Stimulated activated CD8-positive, alpha-beta memory T cell treated with anti-CD3 and anti-CD28 coated beads, Interleukin-12 subunit alpha, Interleukin-12 subunit beta, amount 100 ng/mL, for 1 hour (primary cell): ENCODE measurements around the gene STARD10.

ENCODE experiments used
- DNase-seq: peaks from one replicate; pipeline ENCODE4 v3.0.0-alpha.2; 2020; ENCODE audit warnings: low read depth

The STARD10 gene

DNA sequence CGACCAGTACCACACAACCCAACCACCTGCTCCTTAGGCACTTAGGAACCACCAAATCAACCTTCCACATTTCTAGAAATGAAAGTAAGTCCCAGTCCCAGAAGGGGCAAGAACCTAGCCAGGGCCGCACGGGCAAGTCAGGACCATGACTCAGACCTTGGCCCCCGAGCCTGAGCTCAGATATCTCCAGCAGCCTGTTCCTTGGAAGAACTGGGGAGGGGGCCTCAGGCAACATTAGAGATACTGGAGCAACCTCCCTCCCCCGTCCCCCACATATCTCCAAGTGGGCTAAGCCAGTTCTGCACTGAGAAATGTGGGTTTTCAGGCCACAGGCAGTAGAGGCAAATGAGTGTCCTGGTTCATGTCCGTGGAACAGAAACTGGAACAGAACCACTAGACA, 49.4 kb downstream of the STARD10 start:
- no peak for DNase-seq

DNA sequence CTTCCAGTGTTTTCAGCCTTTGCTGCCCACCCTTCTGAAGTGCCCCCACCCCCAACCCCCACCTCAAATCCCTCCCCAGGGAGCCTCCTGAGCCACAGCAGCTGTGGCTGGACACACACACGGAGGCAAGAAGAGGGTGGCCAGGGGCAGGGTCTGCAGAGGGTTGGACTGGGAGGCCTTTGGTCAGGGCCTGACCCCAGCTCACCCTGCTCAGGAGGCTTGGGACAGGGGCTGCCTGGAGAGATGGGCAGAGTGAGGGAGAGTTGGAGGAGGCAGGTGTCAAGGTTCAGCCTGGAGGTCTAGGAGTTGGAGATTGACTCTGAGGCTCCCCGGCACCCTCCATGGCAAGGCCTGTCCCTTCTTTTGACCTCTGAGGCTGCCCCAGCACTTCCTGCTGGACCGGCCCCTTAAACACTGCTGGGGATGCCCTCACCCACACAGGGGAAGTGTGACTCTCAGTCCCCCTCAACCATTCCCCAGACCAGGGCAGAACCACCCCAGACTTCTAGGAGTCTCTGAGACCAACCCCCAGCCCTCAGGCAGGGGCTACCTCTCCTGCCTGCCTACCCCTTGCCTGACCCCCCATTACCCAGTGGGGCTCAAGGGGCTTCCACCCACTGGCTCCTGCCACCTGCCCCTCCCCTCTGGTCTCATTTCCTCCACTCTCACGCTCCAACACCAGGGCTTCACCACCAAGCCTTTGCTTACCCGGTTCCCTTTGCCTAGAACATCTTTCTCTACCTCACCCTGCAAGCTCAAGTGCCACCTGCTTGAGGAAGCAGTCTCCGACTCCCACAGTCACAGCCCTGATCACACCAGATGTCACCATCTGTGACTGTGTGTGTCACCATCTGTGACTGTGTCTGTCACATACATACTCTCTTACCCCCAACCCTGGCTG, 50.3 kb downstream of the STARD10 start:
- no peak for DNase-seq

DNA sequence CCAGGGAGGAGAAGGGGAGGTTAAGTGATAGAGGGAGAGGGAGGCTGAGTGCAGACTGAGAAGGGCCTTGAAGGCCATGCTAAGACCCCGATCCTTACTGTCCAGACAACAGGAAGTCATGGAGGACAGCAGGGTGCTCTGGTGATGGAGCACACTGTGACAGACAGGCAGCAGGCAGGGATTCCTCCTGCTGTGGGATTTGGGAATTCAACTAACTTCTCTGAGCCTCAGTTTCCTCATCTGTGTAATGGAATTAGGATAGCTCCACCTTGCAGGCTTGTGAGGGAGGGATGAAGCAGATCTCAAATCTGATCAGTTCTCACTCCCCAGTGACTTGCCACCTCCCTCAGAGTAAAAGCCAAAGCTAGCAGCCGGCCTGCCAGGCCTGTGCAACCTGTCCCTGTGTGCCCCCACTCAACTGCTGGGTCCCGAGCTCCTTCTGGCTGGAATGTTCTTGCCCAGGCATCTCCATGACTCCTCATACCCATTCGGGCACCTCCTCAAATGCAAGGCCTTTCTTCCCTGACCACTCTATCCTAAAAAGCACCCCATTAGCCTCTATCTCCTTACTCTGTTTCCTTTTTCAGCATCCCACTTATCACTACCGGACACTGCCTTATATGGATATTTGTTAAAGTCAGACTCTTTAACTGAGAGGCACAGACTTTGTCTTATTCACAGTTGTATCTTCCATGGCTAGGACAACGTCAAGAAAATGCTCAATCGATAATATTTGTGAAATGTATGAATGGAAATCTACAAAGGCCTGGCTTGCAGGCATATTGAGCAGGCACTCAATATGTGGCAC, 51.1 kb downstream of the STARD10 start:
- no peak for DNase-seq

DNA sequence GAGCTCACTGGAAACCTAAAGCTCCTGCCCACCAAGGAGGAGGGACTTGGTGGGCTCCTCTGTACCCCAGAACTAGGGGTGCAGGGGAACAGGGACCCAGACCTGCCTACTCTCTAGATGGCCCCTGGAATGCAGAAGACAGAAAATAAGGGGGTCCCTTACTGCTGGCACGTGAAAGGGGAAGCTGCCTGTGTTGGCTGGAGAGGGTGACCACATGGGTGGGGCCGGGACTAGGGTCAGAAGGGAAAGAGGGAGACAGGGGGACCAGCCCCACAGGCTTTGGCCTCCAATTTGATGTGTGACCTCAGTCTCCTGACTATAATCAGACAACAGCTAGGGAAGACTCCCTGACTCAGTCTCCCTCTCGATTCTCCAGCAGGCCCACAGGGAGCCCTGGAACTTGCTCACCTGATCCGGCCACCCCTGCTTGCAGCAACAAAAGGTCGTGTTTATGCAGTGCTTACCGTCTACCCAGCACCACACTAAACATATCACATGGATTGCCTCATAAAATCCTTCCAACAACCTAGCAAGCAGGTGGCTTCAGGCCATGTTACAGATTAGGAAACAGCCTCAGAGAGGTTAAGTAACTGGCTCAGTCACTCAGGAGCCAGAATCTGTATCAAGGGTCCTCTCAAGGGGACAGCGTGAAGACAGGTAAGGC, 51.9 kb downstream of the STARD10 start:
- no peak for DNase-seq

DNA sequence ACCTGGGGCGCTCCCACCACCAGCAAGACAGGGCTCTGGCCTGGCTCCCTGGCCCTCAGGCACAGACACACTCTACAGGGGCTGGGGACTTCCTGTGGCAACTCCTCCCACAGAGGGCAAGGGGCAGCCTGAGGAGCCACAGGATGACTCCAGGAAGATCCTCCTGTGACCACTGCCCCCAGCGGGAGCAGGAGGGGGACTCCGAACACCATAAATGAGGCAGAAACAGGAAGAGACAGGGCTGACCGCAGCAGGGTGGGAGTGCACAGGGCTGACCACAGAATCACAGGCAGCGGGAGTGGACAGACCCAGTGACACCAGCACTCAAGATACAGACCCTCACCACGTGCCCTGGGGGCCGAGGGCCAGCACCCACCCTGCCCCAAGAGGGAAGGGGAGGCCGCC, 52.4 kb downstream of the STARD10 start:
- DNase-seq = no peak

DNA sequence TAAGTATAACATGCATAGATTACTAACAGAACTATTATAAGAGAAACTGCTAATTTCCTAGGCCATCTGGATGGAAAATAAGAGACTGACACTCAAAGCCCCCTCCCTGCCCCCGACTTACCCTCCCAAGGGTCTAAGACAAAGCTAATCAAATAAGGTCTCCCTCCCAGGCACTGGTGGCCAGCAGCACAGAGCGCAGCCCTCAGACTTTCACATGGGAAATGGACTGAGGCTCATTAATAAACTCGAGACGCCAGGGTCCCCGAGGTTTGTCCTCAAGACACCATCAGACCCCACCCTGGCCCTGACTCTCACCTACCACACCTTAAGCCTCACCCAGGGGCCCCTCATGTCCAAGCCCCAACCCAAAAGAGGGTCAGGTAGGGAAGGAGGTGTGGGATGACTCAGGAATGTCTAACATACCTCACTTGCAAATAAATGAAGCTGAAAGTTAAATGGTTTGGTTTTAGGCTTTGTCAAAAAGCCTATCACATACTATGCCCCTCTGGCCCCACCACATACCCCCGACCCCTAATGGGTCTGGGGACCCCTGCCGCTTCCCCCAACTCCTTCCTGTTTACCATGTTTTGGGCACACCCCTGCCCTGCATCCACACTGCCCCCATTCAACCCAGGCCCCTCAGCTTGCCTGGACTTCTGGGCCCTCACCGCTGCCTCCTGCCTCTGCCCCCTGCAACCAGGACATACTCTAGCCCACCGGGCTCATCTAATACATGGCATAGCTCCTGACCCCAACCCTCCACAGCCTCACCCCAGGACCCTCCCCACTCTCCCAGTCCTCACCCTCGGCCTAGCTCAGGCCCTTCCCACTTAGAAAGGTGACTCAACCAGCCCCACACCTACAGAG, 53.1 kb downstream of the STARD10 start:
- DNase-seq = no peak

DNA sequence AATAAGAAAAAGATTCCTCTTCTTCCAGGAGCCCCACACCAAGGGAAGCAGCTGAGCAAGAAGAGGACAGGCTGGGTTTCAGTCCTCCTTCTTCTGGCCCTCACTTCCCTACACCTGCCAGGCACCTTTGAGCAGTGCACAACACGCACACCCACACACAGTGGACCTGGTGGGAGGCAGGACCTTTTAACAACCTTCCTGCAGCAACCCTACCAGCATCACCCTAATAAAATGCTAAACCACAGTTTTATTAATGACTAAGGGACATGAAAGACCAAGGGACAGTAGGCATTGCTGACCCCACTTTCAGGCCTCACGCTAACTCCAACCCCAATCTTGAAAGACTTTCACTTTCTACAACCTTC, 53.8 kb downstream of the STARD10 start:
- DNase-seq = no peak

DNA sequence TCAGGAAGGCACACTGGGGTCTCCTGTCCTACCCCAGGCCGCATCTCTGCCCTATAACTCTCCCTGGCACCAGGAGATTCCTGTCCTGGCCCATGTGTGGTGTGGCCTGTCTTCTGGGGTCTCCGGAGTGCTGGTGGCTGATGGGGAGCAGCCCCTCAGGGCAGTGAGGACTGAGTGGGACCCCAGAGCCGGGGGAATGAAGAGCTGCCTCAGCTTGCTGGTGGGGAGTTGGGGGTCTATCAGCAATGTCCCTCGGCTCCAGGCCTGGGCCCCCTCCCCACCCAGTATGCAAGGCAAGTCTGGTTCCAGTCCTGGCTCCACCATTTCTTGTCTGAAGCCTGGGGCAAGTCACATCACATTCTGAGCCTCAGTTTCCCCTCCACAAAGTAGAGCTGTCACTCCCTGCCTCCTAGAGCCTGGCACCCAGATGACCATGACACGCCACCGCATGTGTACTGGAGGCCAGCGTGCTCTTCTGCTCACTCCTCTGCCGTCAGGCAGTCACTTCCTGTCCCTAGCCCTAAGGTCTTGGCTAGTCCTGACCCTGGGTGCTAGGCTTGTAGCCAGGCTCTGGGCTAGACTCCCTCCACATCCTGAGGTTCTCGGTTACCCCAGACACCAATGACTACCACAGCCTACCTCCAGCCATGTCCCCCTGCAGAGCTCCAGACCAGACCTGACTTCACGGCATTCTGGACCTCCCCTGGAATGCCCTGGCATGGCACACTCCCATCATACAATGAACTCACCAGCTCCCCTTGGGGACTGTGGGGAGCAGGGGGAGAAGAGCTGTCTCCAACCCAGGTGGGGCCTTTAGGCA, 54.4 kb downstream of the STARD10 start:
- DNase-seq = no peak

DNA sequence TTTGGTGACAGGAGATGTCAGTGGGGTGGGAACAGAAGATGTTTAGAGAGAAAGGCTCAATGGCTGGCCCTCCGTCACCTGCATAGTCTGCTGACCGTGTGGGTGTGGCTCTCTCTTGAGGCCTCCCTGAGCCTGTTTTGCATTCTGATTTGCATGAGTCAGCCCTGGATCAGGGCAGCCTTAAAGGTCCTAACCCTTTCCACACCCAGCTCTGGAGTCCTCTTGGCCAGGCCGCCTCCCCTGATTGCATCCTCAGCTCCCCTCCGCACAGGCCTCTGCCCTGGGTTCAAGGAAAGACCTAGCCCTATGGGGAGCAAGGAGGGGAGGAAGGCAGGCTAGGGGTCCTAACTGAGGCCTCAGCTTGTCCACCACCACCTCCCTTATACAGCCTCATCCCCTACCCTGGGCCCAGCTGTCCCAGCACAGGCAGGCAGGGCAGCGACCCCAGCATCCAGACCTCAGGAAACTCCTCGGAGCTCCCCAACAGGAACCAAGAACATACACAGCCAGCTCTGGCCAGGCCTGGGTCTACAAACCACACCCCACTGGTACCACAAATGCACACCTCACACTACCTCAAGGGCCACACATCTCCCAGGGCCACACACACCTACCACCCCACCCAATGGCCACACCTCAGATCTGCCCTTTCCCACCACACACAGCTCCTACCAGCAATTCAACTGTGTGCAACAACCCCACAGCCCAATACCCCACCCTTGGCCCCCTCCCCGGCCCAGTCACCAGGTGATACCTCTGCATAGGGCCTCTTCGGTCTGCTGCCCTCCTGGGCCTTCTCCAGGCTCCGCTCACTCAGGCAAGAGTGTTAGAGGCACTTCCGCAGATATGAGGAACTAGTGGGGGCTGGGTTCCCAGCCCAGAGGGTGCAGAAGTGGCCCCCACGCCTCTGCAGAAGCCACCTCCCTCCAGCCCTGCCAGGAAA, 55.4 kb downstream of the STARD10 start:
- DNase-seq = no peak

DNA sequence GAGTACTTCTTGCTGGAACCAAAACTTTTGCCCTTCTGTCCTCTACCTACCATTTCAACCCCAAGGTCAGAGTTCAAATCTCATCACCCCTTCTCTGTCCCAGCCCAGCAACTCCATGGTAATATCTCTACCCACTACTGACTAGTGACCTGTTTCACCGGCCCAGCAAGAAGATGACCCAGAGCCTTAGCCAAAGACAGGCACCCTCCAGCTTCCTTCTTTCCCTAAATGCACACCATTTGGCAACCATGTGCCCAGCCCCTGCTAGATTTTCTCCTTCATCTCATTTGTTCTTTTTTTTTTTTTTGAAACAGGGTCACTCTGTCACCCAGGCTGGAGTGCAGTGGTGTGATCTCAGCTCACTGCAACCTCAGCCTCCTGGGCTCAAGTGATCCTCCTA, 56.5 kb downstream of the STARD10 start:
- DNase-seq = no peak

DNA sequence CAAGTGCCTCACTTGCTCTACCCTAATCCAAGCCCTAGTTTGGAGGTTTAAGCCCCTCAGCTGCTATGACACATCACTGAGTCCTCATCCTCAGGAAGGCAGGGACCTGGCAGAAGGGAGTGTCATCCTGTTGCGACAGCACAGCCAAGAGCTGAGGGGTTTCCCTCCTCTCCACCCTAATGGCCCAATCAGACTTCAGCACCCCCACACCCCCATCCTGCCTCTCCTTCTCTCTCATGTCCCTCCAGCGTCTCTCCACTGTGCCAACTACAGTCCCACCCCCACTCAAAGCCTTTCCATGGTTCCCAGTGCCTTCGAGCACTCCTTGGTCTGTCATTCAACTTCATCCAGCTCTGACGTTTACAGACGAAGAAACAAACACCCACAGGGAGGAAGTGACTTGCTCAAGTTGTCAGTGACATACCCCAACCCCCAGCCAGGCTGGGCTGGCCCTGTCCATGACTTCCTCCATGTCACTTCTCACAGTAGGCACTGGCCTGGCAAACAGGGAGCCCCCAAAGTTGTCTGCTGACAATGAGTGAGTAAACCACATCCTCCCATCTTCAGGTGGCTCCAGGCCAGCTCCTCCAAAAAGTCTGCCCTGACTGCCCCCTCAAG, 57.3 kb downstream of the STARD10 start:
- DNase-seq = peak; percentile 49

DNA sequence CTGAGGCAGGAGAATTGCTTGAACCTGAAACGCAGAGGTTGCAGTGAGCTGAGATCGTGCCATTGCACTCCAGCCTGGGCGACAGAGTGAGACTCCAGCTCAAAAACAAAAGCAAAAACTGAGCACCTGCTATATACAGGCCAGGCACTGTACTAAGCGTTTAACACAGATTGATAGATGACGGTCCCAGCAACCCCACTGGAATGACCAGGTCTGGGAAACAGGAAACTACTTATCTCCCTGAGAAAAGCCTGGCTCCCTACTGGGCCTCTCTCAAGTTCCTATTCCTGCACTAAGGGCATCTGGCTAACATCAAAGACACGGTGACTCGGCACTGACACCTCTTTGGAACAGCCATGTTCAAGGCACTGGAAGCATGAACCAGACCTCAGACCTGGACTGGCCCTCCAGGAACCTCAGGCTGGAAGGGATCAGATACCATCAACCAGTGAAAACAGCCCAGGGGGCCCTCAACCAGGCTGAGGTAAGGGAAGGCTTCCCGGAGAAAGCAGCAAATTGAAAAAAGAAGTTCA, 58.3 kb downstream of the STARD10 start:
- no peak for DNase-seq

DNA sequence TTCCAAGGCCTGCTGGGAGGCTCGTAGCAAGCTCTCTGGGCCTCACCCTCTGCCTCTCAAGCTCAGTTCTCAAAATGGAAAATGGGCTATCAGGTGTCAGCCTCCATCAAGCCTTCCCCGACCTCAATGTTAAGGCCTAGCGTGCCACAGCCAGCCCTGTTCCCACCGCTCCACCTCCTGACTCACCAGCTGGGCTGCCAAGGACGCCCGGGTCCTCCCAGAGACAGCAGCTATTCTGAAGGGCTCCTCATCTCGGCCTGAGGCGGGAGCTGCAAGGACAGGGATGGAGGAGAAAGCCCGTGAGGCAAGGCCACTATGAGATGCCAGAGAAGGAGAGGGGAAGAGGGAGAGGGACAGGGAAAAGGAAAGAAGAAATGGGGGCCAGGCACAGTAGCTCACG, 61.5 kb downstream of the STARD10 start:
- no peak for DNase-seq

DNA sequence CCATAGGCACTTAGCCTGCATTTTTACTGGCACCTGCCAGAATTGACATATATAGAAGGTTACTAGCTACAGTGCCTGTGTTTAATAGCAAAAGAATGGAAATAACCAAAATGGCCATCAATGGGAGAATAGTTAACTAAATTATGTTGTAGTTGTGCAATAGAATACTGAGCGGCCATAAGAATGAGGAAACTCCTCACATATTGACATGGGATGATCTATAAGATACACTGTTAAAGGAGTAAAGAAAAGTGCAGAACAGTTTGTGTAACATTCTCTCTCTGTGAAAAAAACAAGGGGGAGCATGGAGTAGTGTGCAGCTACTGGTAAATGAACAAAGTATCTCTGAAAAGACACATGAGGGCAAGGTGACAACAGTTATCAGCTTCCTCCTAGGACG, 63.1 kb downstream of the STARD10 start:
- DNase-seq = no peak

DNA sequence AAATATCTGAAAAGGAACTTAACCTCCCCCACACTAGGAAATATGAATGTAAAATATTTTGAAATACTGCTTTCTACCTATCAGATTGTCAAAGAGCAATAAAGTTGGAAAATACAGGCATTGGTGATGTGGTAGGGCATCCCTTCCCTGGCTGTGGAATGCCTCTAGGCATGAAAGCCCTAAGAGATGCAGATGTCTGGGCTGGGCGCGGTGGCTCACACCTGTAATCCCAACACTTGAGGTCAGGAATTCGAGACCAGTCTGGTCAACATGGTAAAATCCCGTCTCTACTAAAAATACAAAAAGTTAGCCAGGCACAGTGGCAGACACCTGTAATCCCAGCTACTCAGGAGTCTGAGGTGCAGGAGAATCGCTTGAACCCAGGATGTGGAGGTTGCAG, 63.6 kb downstream of the STARD10 start:
- no peak for DNase-seq

DNA sequence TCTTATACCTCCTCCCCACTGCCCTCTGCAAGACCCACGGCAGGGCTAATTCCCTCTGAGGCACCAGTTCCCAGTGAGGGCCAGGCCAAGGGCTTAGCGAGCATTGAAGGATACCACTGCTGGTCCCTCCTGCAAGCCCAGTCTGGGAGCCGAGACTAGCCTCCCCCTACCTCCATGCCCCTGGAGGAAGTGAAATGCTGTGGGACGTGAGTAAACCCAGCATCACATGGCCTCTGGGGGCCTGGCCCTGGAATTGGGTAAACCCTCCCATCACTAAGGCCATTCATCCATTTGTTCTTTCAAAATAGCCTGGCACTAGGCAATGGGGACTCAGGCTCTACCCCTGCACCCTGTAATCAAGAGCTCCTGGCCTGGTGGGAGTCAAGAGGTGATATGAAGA, 66.3 kb downstream of the STARD10 start:
- DNase-seq = no peak

DNA sequence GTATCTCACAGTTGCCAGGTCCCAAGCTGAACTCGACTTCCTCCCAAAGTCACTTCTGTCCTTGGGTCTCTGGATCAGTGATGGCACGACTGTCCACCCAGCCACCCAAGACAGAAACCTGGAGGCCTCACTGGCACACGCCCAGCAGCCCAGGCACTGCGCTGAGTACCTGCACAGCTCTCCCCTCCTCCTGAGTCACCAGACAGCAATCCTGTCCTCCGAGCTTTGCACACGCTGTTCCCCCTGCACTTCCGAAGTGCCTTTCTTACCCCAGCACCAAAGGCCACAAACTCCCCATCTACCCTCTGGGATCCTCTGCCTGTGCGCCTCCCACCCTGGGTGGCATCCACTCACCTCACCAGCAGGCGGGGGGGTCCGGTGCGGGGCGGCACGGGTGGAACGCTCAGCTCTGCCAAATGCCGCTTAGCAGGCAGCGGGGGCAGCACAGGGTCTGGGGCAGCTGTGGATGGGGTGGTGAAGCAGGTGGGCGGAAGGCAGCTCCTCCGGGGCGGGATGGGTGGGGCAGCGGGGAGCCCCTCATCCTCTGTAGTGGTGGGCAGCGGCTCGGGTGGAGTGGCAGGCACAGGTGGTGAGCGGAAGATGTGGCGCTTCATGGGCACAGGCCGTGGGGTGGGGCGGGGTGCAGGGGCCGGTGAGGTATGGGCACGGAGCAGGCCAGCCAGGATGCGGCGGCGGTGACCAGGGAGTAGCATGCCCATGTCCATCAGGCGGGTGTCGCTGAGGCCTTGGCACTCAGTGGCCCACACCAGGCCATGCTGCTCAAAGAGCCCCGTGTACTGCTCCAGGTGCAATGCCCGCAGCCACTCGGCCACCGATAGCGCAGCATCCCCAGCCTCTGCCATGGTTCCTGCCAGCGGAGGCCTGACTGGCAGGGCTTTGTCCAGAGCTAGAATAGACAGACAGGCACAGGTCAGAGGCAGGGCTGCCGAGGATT, 67.3 kb downstream of the STARD10 start:
- no peak for DNase-seq

DNA sequence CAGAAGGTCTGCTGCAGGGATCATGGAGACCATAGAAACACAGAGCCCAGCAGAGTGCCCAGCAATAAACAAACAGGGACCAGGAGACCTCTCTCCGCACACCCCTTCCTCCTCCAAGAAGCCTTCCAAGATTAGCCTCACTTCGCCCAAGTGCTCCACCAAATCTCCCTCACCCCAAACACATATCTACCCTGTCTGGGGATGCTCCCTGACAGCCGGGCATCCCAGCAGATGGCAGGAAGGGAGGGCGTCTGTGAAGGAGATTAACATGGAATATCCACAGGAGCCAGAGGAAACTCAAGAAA, 68.2 kb downstream of the STARD10 start:
- no peak for DNase-seq
